GM12878 (cell line): Measurements from ENCODE around the gene TESMIN. TPM values are rescaled to one million over a fixed set of nuclear protein-coding genes. Genes with fewer than 3 reads are reported as not detected.

Experiments used
- ATAC-seq: fragments of 200-7000 bp; cut with Tn5 transposase; 3 replicates; pipeline ENCODE4 v1.9.1; 2020; ENCODE audit warnings: mild to moderate bottlenecking, moderate library complexity
- BruUV-seq: library from RNA; stranded (reverse); fragments of 400-500 nt; replicated peaks from 2 replicates; lab custom pipeline; 2021; lab: Mats Ljungman, UMichigan
- CTCF ChIA-PET: fragments of 300-600 bp; sonication (Branson Sonifier 250); formaldehyde crosslinking; extraction: SDS; loops from one replicate; lab custom pipeline; 2021; ENCODE audit warnings: inconsistent platforms; lab: Yijun Ruan, JAX
- POLR2A ChIA-PET: fragments of 350-600 bp; formaldehyde crosslinking; extraction: SDS; loops from one replicate; lab custom pipeline; 2021; ENCODE audit warnings: inconsistent platforms; lab: Charles Lee
- RAD21 ChIA-PET: fragments of 300-600 bp; sonication (Branson Sonifier 250); formaldehyde crosslinking; loops from one replicate; lab custom pipeline; 2023; ENCODE audit warnings: antibody characterized with exemption; ENCODE audit not compliant: unreplicated experiment; lab: Charles Lee
- SMC1A ChIA-PET: fragments of 300-600 bp; sonication (Branson Sonifier 250); formaldehyde crosslinking; loops from one replicate; lab custom pipeline; 2023; ENCODE audit not compliant: unreplicated experiment, uncharacterized antibody; lab: Charles Lee
- DNase-seq: peaks from one replicate; pipeline ENCODE4 v3.0.0-alpha.2; 2011; ENCODE audit warnings: low read depth, low spot score
- FAIRE-seq: peaks from 3 replicates; lab custom pipeline; 2011; peaks lifted over from hg19 to GRCh38; lab: Jason Lieb, UNC
- H2AFZ ChIP-seq: 2 replicates; pipeline ENCODE4 v1.6.0; 2011; ENCODE audit warnings: low read depth, low read length, control low read depth; ENCODE audit not compliant: control insufficient read depth
- H3K27ac ChIP-seq: 2 replicates; pipeline ENCODE4 v1.5.1; 2011; ENCODE audit warnings: control low read depth; ENCODE audit not compliant: control insufficient read depth, insufficient read depth
- H3K27me3 ChIP-seq, 2 experiments: replicated peaks in 1 of 2; 2 replicates each; pipeline versions ENCODE4 v1.6.0 to v1.6.1; 2011; ENCODE audit warnings: low read length in 1 of 2; ENCODE audit not compliant: control insufficient read depth in 2 of 2, insufficient read depth in 2 of 2
- H3K36me3 ChIP-seq, 2 experiments: 2 replicates each; pipeline ENCODE4 v1.5.1; 2011; ENCODE audit warnings: low read length in 1 of 2; ENCODE audit not compliant: control insufficient read depth in 2 of 2, insufficient read depth in 2 of 2
- H3K4me1 ChIP-seq: 2 replicates; pipeline ENCODE4 v1.6.1; 2011; ENCODE audit warnings: mild to moderate bottlenecking, low read length, moderate library complexity, mixed read lengths; ENCODE audit not compliant: control insufficient read depth, insufficient read depth
- H3K4me2 ChIP-seq: 2 replicates; pipeline ENCODE4 v1.6.0; 2011; ENCODE audit warnings: control low read depth; ENCODE audit not compliant: control insufficient read depth, insufficient read depth
- H3K4me3 ChIP-seq: fragments of 200-600 bp; sonication (generic); 2 replicates; pipeline ENCODE4 v1.5.1; 2016
- H3K79me2 ChIP-seq: 2 replicates; pipeline ENCODE4 v1.6.0; 2011; ENCODE audit warnings: low read length; ENCODE audit not compliant: control insufficient read depth, insufficient read depth
- H3K9ac ChIP-seq: 2 replicates; pipeline ENCODE4 v1.8.0; 2011; ENCODE audit warnings: low read length, control low read depth, mixed read lengths; ENCODE audit not compliant: control insufficient read depth, insufficient read depth
- H3K9me3 ChIP-seq: replicated peaks from 3 replicates; pipeline ENCODE4 v1.5.1; 2011; ENCODE audit warnings: mild to moderate bottlenecking, low read length; ENCODE audit not compliant: control insufficient read depth, insufficient read depth
- H4K20me1 ChIP-seq: 2 replicates; pipeline ENCODE4 v1.6.0; 2011; ENCODE audit not compliant: control insufficient read depth, insufficient read depth
- ASH2L ChIP-seq: fragments of 300-600, 200-600 bp; sonication (generic); IDR thresholded peaks from 2 replicates; pipeline ENCODE4 v1.6.1; 2017; ENCODE audit warnings: low read depth, mild to moderate bottlenecking, borderline replicate concordance
- BHLHE40 ChIP-seq, 2 experiments: fragments of 450-650 bp in 1 of 2; IDR thresholded peaks; 2 replicates each; pipeline ENCODE4 v1.6.1; 2011 to 2017; ENCODE audit warnings: low read depth in 2 of 2, borderline replicate concordance in 1 of 2, improper control_type of control experiment in 1 of 2, low read length in 1 of 2, mild to moderate bottlenecking in 1 of 2
- CHD1 ChIP-seq: IDR thresholded peaks from 2 replicates; pipeline ENCODE4 v1.6.1; 2012; ENCODE audit warnings: low read depth, low read length, improper control_type of control experiment
- ETV6 ChIP-seq, 2 experiments: fragments of 450-650 bp in 1 of 2; IDR thresholded peaks in 1 of 2; conservative IDR thresholded peaks in 1 of 2; 2 replicates each; pipeline ENCODE4 v1.6.1; 2014; ENCODE audit warnings: antibody characterized with exemption in 1 of 2, borderline replicate concordance in 1 of 2, low read depth in 1 of 2, mild to moderate bottlenecking in 1 of 2, moderate library complexity in 1 of 2
- HDAC2 ChIP-seq: fragments of 200-600 bp; sonication (generic); IDR thresholded peaks from 2 replicates; pipeline ENCODE4 v1.6.1; 2017
- JUNB ChIP-seq: IDR thresholded peaks from 2 replicates; pipeline ENCODE4 v1.6.1; 2016; ENCODE audit warnings: antibody characterized with exemption, mild to moderate bottlenecking
- KDM1A ChIP-seq: fragments of 200-600 bp; sonication (generic); IDR thresholded peaks from 2 replicates; pipeline ENCODE4 v1.6.1; 2016; ENCODE audit warnings: borderline replicate concordance
- MYB ChIP-seq: fragments of 150-350 bp; IDR thresholded peaks from 2 replicates; pipeline ENCODE4 v1.6.1; 2014; ENCODE audit warnings: mild to moderate bottlenecking, low read depth, low read length, borderline replicate concordance
- RB1 ChIP-seq: fragments of 450-650 bp; formaldehyde crosslinking; IDR thresholded peaks from 2 replicates; pipeline ENCODE4 v1.6.1; 2017; ENCODE audit warnings: mild to moderate bottlenecking, borderline replicate concordance
- STAT1 ChIP-seq: fragments of 450-650 bp; conservative IDR thresholded peaks from 2 replicates; pipeline ENCODE4 v1.6.1; 2014; ENCODE audit warnings: antibody characterized with exemption, mild to moderate bottlenecking
- ZNF622 ChIP-seq: fragments of 450-650 bp; IDR thresholded peaks from 2 replicates; pipeline ENCODE4 v1.6.1; 2017; ENCODE audit warnings: mild to moderate bottlenecking, inconsistent platforms
- WGBS: methylation state at CpG from one replicate; pipeline ENCODE4 v1.1.6; 2016; ENCODE audit warnings: low lambda C conversion rate; ENCODE audit not compliant: insufficient replicate concordance, insufficient coverage; ENCODE audit errors: missing lambda C conversion rate; 5-methylcytosine and 5-hydroxymethylcytosine counted together
- in situ Hi-C: fragments of 300-500 bp; cut with MboI; formaldehyde crosslinking; loops from 9 replicates; pipeline ENCODE4 v1.14.3; 2018; ENCODE audit warnings: mixed read lengths
- intact Hi-C: fragments of 100-400 bp; cut with micrococcal nuclease; formaldehyde crosslinking; loops from one replicate; pipeline ENCODE4 v1.14.2; 2022; ENCODE audit not compliant: unreplicated experiment
- polyA plus RNA-seq, 11 experiments: library from polyadenylated mRNA; depleted of rRNA in 4 of 11; unstranded in 6 of 11; stranded (reverse) in 5 of 11; fragments of >200 nt; fragmentation: Nextera tagmentation in 4 of 11; fragmentation: Illumina TruSeq in 1 of 11; extraction: Ambion mirVana in 4 of 11; extraction: Trizol in 1 of 11; gene quantifications; 1 replicate in 1 of 11; 2 replicates in 10 of 11; pipeline versions ENCODE4 v1.2.1 to v1.2.3, GENCODE V29; 2011 to 2016; ENCODE audit warnings: inconsistent platforms in 2 of 11, missing spikeins in 2 of 11, low read depth in 1 of 11
- total RNA-seq, 4 experiments: library from RNA; depleted of rRNA in 3 of 4; stranded (reverse); fragments of >200 nt in 3 of 4; fragmentation: Illumina TruSeq in 1 of 4; extraction: Trizol in 1 of 4; gene quantifications; 2 replicates each; pipeline versions ENCODE4 v1.2.1 to v1.2.3, GENCODE V29; 2013 to 2021
- TF ChIP-seq, protein P1 (sequence below): IDR thresholded peaks from 2 replicates; pipeline ENCODE4 v1.6.1; 2011; ENCODE audit warnings: borderline replicate concordance, low read depth, mild to moderate bottlenecking, moderate library complexity, mixed read lengths, low read length; ENCODE audit not compliant: insufficient read depth; ENCODE audit errors: extremely low read length
- TF ChIP-seq, protein P2 (sequence below): fragments of 450-650 bp; IDR thresholded peaks from 2 replicates; pipeline ENCODE4 v1.6.1; 2017; ENCODE audit warnings: mild to moderate bottlenecking, low read depth, inconsistent platforms; ENCODE audit not compliant: poor library complexity, severe bottlenecking

Gene TESMIN
- total and polyA plus RNA-seq, 10 of the 15 experiments (the other 5 are each of a cell fraction or from before 2014, with no cell fraction given), result 0.31 to 3.4 (median 1.2) TPM; not detected in 1

DNA sequence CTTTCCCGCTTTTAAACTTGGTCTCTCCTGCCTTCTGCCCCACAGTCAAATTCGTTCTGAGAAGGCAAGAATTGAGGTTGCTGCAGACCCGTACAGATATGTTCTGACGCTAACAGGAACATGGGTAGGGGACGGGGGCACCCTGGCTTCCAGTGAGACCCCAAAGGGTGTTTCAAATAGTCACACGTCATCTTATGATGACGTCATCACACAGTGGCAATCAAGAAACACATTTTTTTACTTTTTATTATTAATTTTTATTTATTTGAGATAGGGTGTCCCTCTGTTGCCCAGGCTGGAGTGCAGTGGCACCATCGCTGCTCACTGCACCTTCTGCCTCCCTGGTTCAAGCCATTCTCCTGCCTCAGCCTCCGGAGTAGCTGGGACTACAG, 22.9 kb upstream of the TESMIN start:
- H3K27me3 ChIP-seq, result no peaks in the 10 kb centered on the region

More for the DNA sequence above, 22.9 kb upstream of the TESMIN start:
- DNase-seq, result no peak
- H3K79me2 ChIP-seq, result no peaks in the 10 kb centered on the region
- H3K27ac ChIP-seq, result no peak overlapping the region
- no TSS peak for BruUV-seq
- intact Hi-C loops (no loop called here), in situ Hi-C loops (no loop called here)
- ATAC-seq, result no peak
- 81% methylated on average over 9 of the region's 9 CpGs for WGBS
- H3K9me3 ChIP-seq, result no peaks in the 10 kb centered on the region
- no peak for TF ChIP-seq CHD1
- TF ChIP-seq HDAC2, result no peak
- no peak for TF ChIP-seq RB1
- no peak for TF ChIP-seq ZNF622
- no peak for TF ChIP-seq JUNB
- TF ChIP-seq, protein P1, sequence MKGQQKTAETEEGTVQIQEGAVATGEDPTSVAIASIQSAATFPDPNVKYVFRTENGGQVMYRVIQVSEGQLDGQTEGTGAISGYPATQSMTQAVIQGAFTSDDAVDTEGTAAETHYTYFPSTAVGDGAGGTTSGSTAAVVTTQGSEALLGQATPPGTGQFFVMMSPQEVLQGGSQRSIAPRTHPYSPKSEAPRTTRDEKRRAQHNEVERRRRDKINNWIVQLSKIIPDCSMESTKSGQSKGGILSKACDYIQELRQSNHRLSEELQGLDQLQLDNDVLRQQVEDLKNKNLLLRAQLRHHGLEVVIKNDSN, result no peak
- no peak for TF ChIP-seq KDM1A
- no peak for TF ChIP-seq ASH2L
- TF ChIP-seq BHLHE40 (IDR thresholded peaks at IDR 0.05; ENCODE audit: borderline replicate concordance in 1 of 2, low read depth in 2 of 2, low read length in 1 of 2), result no peak
- no peak for TF ChIP-seq STAT1
- no peak for TF ChIP-seq ETV6 (conservative IDR thresholded peaks at IDR 0.05 in 1 of 2, IDR thresholded peaks at IDR 0.05 in 1 of 2; ENCODE audit: borderline replicate concordance in 1 of 2, low read depth in 1 of 2)
- TF ChIP-seq MYB, result no peak
- TF ChIP-seq, protein P2, sequence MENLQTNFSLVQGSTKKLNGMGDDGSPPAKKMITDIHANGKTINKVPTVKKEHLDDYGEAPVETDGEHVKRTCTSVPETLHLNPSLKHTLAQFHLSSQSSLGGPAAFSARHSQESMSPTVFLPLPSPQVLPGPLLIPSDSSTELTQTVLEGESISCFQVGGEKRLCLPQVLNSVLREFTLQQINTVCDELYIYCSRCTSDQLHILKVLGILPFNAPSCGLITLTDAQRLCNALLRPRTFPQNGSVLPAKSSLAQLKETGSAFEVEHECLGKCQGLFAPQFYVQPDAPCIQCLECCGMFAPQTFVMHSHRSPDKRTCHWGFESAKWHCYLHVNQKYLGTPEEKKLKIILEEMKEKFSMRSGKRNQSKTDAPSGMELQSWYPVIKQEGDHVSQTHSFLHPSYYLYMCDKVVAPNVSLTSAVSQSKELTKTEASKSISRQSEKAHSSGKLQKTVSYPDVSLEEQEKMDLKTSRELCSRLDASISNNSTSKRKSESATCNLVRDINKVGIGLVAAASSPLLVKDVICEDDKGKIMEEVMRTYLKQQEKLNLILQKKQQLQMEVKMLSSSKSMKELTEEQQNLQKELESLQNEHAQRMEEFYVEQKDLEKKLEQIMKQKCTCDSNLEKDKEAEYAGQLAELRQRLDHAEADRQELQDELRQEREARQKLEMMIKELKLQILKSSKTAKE, result no peak
- H3K36me3 ChIP-seq, result peaks cover 0 to 3% of the 10 kb centered on the region in 2 experiments; a peak in 2 of 4 replicates
- FAIRE-seq, result no peak
- ChIA-PET SMC1A (no interaction called here), CTCF (no interaction called here), RAD21 (no interaction called here), POLR2A (no interaction called here)
- no peak overlapping the region for H3K9ac ChIP-seq
- no peaks in the 10 kb centered on the region for H4K20me1 ChIP-seq
- no peak overlapping the region for H2AFZ ChIP-seq
- H3K4me3 ChIP-seq, result no peak overlapping the region
- no peaks in the 10 kb centered on the region for H3K4me1 ChIP-seq
- H3K4me2 ChIP-seq, result no peak overlapping the region
